ENCODE measurements around the gene FAM124A.

The FAM124A gene

GRCh38 chr13:51331354-51331861, 109.2 kb downstream of the FAM124A start:
- in situ Hi-C loops (cut with MboI; ENCODE audit: low sequenced_read_pairs): no loop called here

GRCh38 chr13:51332566-51333361, 110.6 kb downstream of the FAM124A start:
- in situ Hi-C loops (cut with MboI; ENCODE audit: low sequenced_read_pairs): no loop called here

DNA sequence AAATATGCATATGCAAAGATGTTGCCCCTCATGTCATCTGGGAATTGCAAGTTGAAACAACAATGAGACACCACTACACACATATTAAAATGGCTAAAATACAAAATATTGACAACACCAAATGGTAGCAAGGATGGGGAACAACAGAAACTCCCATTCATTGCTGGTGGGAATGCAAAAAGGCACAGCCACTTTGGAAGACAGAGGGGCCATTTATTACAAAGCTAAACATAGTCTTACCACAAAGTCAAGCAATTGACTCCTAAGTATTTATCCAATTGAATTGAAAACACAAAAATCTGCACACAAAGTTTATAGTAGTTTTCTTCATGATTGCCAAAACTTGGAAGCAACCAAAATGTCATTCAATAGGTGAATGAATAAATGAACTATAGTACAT, 111.2 kb downstream of the FAM124A start:
- in situ Hi-C loops (cut with MboI; ENCODE audit: low sequenced_read_pairs): no loop called here

DNA sequence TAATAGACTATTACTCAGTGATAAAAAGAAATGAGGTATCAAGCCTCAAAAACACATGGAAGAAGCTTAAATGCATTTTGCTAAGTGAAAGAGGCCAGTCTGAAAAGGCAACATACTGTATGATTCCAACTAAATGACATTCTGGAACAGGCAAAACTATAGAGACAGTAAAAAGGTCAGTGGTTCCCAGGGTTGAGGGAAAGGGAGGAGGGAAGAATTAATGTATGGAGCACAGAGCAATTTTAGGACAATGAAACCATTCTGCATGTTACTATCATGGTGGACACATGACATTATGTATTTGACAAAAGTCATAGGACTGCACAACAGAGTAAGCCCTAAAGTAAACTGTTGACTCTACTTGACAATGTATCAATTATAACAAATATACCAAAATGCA, 111.6 kb downstream of the FAM124A start:
- in situ Hi-C loops (cut with MboI; ENCODE audit: low sequenced_read_pairs): no loop called here

All from HL-60/S4 treated with phorbol 12-myristate 13-acetate at 8.2 ng/mL for 4 days and 3 days (cell line).